ENCODE data around the gene OR9G1. TPM values are rescaled to one million over a fixed set of nuclear protein-coding genes. Genes with fewer than 3 reads are reported as not detected.

Gene OR9G1
- total RNA-seq, 1 donor from 2014 or later = not detected

Small RNA genes within 50 kb of the gene (small RNA-seq; reads per million reads assigned to genes)
- gene AP001803.1 (ENCODE audit: low replicate concordance) = not detected
- gene AP004245.1 (ENCODE audit: low replicate concordance) = not detected
- not detected for gene MIR6128 (ENCODE audit: low replicate concordance)

Other genes starting within 250 kb of the OR9G1 start
- gene OR5M3, start 225.7 kb upstream of the OR9G1 start, total RNA-seq = not detected
- not detected for gene OR5M8, start 207.7 kb upstream of the OR9G1 start, total RNA-seq
- not detected for gene OR5M11, start 155.8 kb upstream of the OR9G1 start, total RNA-seq
- gene OR5M10, start 121.4 kb upstream of the OR9G1 start, total RNA-seq = not detected
- not detected for gene OR5M1, start 84.2 kb upstream of the OR9G1 start, total RNA-seq
- not detected for gene OR5AP2, start 56.7 kb upstream of the OR9G1 start, total RNA-seq
- not detected for gene OR5AR1, start 35.4 kb upstream of the OR9G1 start, total RNA-seq
- gene OR9G4, start 49.6 kb downstream of the OR9G1 start, total RNA-seq = not detected

Data from skin of body (tissue), 2 donors.